ENCODE measurements around the gene CDR2. TPM values are rescaled to one million over a fixed set of nuclear protein-coding genes. Genes with fewer than 3 reads are reported as not detected.

CDR2 gene
- total RNA-seq, 1 donor from 2014 or later, result 18.9 TPM

- Mint-ChIP-seq H3K27ac (peak overlapping the region; percentile 100), H3K4me3 (peak overlapping the region; percentile 97), H3K4me1 (ENCODE audit: unreplicated experiment) (peaks cover 29% of the 10 kb centered on the region), H3K36me3 (peaks cover 11% of the 10 kb centered on the region), H3K9me3 (no peaks in the 10 kb centered on the region), H3K27me3 (peaks cover 12% of the 10 kb centered on the region)
- no peak for DNase-seq (ENCODE audit: extremely low spot score, unreplicated experiment)
- no peak for TF ChIP-seq CTCF (conservative IDR thresholded peaks at IDR 0.05)
These were observed 76.3 kb downstream of the CDR2 start for GRCh38 chr16:22297871-22298733.

GRCh38 chr16:22297114-22297870, 77.1 kb downstream of the CDR2 start, which contains the start of gene POLR3E:
Gene POLR3E (plus strand): TSS chr16:22297409. CDS start chr16:22302969, 5,560 bp downstream.
- Mint-ChIP-seq H3K36me3 (peaks cover 11% of the 10 kb centered on the region), H3K27ac (peak within 1 kb of the TSS; percentile 100), H3K4me1 (ENCODE audit: unreplicated experiment) (peaks cover 29% of the 10 kb centered on the region), H3K9me3 (no peaks in the 10 kb centered on the region), H3K4me3 (peak within 1 kb of the TSS; percentile 97), H3K27me3 (peaks cover 12% of the 10 kb centered on the region)
- TF ChIP-seq CTCF (conservative IDR thresholded peaks at IDR 0.05), result peak; percentile 90
- DNase-seq (ENCODE audit: extremely low spot score, unreplicated experiment), result peak; percentile 100

- DNase-seq (ENCODE audit: extremely low spot score, unreplicated experiment), result no peak
- peaks cover 8% of the 10 kb centered on the region for H3K36me3 Mint-ChIP-seq
- H3K27me3 Mint-ChIP-seq, result peaks cover 12% of the 10 kb centered on the region
- peak overlapping the region; percentile 97 for H3K4me3 Mint-ChIP-seq
- TF ChIP-seq CTCF (conservative IDR thresholded peaks at IDR 0.05), result no peak
- H3K9me3 Mint-ChIP-seq, result no peaks in the 10 kb centered on the region
- H3K4me1 Mint-ChIP-seq (ENCODE audit: unreplicated experiment), result peaks cover 29% of the 10 kb centered on the region
- peak overlapping the region; percentile 100 for H3K27ac Mint-ChIP-seq
These were observed 78.0 kb downstream of the CDR2 start for GRCh38 chr16:22296225-22297113.

Other genes starting within 250 kb of the CDR2 start
- gene SDR42E2, start 212.1 kb downstream of the CDR2 start, total RNA-seq (ENCODE audit: low replicate concordance), result 0.19 TPM in 1 of 2 replicates, not detected in the other
- gene EEF2K, start 168.3 kb downstream of the CDR2 start, total RNA-seq (ENCODE audit: low replicate concordance), result 16.2 and 22.5 TPM in 2 replicates
- 52.9 and 56.6 TPM in 2 replicates for gene POLR3E, start 77.2 kb downstream of the CDR2 start, total RNA-seq (ENCODE audit: low replicate concordance)
- gene NPIPB5, start 136.3 kb upstream of the CDR2 start, total RNA-seq (ENCODE audit: low replicate concordance), result 113 and 144 TPM in 2 replicates